ENCODE data around the gene POM121L2. TPM values are rescaled to one million over a fixed set of nuclear protein-coding genes. Genes with fewer than 3 reads are reported as not detected.
A peak's percentile ranks its signal among the peaks of the same experiment; 100 is the strongest.

Gene POM121L2
- total and polyA plus RNA-seq, 2 donors (not counting 3 experiments of a cell fraction or from before 2014, with no cell fraction given), result not detected

DNA sequence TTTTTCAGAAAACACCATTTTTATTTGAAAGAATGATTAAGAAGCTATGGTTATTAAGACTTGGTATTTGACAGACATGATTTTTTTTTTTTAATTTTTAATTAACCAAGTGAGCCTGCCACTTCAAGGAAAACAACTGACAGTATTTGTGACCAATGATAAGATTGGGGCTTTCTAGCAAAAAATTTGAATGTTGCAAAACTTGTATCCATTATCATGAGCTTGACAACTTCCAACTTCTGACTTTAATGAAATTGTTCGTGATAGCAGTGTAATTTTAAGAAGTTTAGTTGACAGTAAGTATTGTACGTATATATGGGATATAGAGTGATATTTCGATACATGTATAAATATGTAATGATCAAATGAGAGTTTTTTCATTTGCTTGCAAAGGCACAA lies 21.6 kb upstream of the POM121L2 start:
- ChIA-PET POLR2A (no interaction called here), CTCF (interaction anchor here (1.1 to 3.5 kb wide), 2 partner anchors 9 to 21 kb away, joined by 4 to 14 read pairs; partner anchors contain the start of gene POM121L2)
- no peaks in the 10 kb centered on the region for H3K9me3 ChIP-seq (replicated peaks; ENCODE audit: control insufficient read depth, insufficient read depth, low read length)
- intact Hi-C loops (cut with micrococcal nuclease), result no loop called here
- H3K9me1 ChIP-seq (replicated peaks; ENCODE audit: control insufficient read depth, extremely low read depth, insufficient read depth, low read length), result no peaks in the 10 kb centered on the region
- H3K79me2 ChIP-seq (ENCODE audit: control insufficient read depth, insufficient read depth, low read length), result no peaks in the 10 kb centered on the region
- peak overlapping the region in 2 of 3 experiments; percentile 29 to 47 for H3K4me3 ChIP-seq (replicated peaks in 1 of 3; ENCODE audit: insufficient read depth in 1 of 3, low read depth in 1 of 3, low read length in 3 of 3)
- no peaks in the 10 kb centered on the region for H3K4me1 ChIP-seq (ENCODE audit: control insufficient read depth, extremely low read depth, insufficient read depth, low read length)
- H2AFZ ChIP-seq (ENCODE audit: low read depth, low read length), result no peak overlapping the region
- H3K9ac ChIP-seq (replicated peaks; ENCODE audit: extremely low read depth, insufficient read depth, low read length), result no peak overlapping the region
- H3K27ac ChIP-seq (ENCODE audit: insufficient read depth, low read depth, low read length), result no peak overlapping the region
- no TSS peak for BruUV-seq (replicated peaks)
- dilution Hi-C loops (cut with MboI; ENCODE audit: extremely low pct_ligation_motif_present, low sequenced_read_pairs), result no loop called here
- TF ChIP-seq JUN (IDR thresholded peaks at IDR 0.05; ENCODE audit: borderline replicate concordance, insufficient read depth, insufficient read length, low read depth) (no peak), POLR2AphosphoS5 (IDR thresholded peaks at IDR 0.05; ENCODE audit: insufficient read depth, low read depth, low read length) (no peak), GATA2 (IDR thresholded peaks at IDR 0.05; ENCODE audit: insufficient read depth, insufficient read length, low read depth, low read length) (no peak), MYC (IDR thresholded peaks at IDR 0.05; ENCODE audit: low read depth, low read length) (no peak), FOS (IDR thresholded peaks at IDR 0.05; ENCODE audit: borderline replicate concordance, insufficient read depth, low read length) (no peak), POLR2A (IDR thresholded peaks at IDR 0.05; ENCODE audit: low read depth, low read length) (no peak), EZH2 (IDR thresholded peaks at IDR 0.05; ENCODE audit: borderline replicate concordance, low read depth, low read length, severe bottlenecking) (no peak)
- TF ChIP-seq, protein P1, sequence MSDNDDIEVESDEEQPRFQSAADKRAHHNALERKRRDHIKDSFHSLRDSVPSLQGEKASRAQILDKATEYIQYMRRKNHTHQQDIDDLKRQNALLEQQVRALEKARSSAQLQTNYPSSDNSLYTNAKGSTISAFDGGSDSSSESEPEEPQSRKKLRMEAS (IDR thresholded peaks at IDR 0.05; ENCODE audit: insufficient read depth, insufficient read length), result no peak
- TF ChIP-seq, protein P2, sequence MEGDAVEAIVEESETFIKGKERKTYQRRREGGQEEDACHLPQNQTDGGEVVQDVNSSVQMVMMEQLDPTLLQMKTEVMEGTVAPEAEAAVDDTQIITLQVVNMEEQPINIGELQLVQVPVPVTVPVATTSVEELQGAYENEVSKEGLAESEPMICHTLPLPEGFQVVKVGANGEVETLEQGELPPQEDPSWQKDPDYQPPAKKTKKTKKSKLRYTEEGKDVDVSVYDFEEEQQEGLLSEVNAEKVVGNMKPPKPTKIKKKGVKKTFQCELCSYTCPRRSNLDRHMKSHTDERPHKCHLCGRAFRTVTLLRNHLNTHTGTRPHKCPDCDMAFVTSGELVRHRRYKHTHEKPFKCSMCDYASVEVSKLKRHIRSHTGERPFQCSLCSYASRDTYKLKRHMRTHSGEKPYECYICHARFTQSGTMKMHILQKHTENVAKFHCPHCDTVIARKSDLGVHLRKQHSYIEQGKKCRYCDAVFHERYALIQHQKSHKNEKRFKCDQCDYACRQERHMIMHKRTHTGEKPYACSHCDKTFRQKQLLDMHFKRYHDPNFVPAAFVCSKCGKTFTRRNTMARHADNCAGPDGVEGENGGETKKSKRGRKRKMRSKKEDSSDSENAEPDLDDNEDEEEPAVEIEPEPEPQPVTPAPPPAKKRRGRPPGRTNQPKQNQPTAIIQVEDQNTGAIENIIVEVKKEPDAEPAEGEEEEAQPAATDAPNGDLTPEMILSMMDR (IDR thresholded peaks at IDR 0.05; ENCODE audit: extremely low read depth in 1 of 2, insufficient read depth in 1 of 2, low read depth in 1 of 2, low read length in 2 of 2), result no peak
- H4K20me1 ChIP-seq (replicated peaks; ENCODE audit: control insufficient read depth, extremely low read depth, insufficient read depth, low read length), result no peaks in the 10 kb centered on the region
- FAIRE-seq, result no peak
- no peaks in the 10 kb centered on the region for H3K36me3 ChIP-seq (ENCODE audit: control insufficient read depth in 2 of 2, extremely low read depth in 1 of 2, insufficient read depth in 2 of 2, low read length in 2 of 2)
- no peak for DNase-seq (ENCODE audit: low read depth, low spot score)
- peak overlapping the region; percentile 54 for H3K4me2 ChIP-seq (ENCODE audit: insufficient read depth, low read length)
- peaks cover 1 to 2% of the 10 kb centered on the region in 2 experiments for H3K27me3 ChIP-seq (ENCODE audit: control insufficient read depth in 2 of 2, insufficient read depth in 2 of 2, low read length in 2 of 2)
